ENCODE data around the gene FOXL1.

FOXL1 gene

GRCh38 chr16:86549076-86549892 lies 29.1 kb upstream of the FOXL1 start:
- peak in 1 of 2 donors; percentile 42 for DNase-seq (ENCODE audit: low read depth in 2 of 2)

GRCh38 chr16:86549893-86550190 lies 28.5 kb upstream of the FOXL1 start:
- DNase-seq (ENCODE audit: low read depth in 2 of 2): no peak

GRCh38 chr16:86550281-86550680 lies 28.1 kb upstream of the FOXL1 start:
- no peak for DNase-seq (ENCODE audit: low read depth in 2 of 2)

- no peak for DNase-seq (ENCODE audit: low read depth in 2 of 2)
Measured at GRCh38 chr16:86553356-86553755, 25.0 kb upstream of the FOXL1 start.

GRCh38 chr16:86554599-86554916 lies 23.8 kb upstream of the FOXL1 start:
- DNase-seq (ENCODE audit: low read depth in 2 of 2): no peak

DNA sequence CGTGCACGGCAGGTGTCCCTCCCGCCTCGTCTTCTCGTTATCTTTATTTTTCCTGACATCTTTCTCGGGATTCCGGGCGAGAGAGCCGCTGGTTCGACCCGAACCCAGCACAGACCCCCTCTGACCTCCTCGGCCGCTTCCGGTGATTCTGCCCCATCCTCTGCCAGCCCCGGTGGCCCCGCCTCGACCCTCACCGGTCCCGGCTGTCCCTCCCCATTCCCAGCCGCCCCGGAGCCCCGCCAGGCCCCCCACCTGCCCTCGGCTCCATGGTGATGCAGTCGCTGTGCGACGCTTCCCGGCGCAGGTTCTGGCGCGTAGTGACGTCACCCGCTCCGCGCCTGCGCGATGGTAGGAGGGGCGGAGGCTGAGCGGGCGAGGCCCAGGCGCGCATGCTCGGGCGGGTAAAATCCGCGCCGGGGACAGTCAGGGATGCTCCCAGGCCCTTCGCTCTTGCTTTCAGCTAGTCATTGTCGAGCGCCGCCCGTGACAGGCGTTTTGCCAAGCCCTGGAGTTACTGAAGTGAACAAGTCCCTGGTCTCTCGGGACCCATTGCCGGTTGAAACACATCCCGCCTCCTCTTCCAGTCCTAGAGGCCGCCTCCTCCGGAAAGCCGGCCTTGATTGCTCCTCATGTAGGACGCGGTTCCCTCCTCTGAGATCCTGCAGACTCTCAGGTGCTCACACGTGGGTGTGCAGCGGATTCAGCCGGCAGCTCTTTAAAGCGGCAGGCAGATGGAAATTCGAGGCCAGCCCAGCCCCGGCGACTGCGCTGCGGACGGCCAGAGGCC lies 23.2 kb upstream of the FOXL1 start, which contains the start of gene MTHFSD:
Gene MTHFSD, minus strand, starts transcription at position 319 of the 787 bp plus-strand sequence. Its CDS starts 51 bp downstream, at position 268.
- peak; percentile 90 for DNase-seq (ENCODE audit: low read depth in 2 of 2)

DNA sequence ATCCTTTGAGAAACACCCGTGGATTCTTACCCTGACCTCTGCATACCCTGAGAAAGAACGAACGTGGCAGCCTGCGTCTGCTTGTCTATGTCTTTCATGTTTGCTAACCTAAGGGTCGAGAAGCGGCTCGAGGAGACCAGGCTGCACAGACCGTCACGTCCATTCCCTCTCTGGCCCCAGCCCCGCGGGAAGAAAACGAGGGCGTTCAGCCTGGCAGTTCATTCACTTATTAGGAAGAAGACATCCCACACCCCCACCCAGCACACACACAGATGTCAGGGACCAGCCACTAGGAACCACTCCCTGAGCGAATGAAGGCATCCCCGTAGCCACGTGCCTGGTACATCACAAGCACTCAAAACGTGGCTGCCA lies 22.7 kb upstream of the FOXL1 start:
- no peak for DNase-seq (ENCODE audit: low read depth in 2 of 2)

DNA sequence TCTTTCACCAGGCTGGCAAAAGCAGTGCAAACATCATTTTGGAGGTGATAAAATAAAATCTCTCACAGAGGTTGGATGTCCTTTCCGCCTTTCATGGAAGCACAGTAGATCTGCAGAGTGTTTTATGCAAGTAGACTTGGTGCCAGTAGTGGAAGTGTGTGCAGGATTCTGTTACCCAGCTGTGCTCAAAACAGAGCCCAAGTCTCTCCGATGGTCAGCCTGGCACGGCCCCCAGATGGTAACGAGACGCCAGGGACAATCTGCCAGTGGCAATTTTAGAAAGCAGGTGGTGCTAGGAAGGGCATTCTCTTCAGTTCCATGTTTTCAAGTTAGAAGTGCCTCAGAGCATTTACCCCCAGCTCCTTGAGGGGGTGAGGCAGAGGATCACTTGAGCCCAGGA lies 21.8 kb upstream of the FOXL1 start:
- no peak for DNase-seq (ENCODE audit: low read depth in 2 of 2)

GRCh38 chr16:86557587-86557986 lies 20.8 kb upstream of the FOXL1 start:
- no peak for DNase-seq (ENCODE audit: low read depth in 2 of 2)

GRCh38 chr16:86558355-86559193 lies 19.8 kb upstream of the FOXL1 start:
- DNase-seq (ENCODE audit: low read depth in 2 of 2): no peak

- DNase-seq (ENCODE audit: low read depth in 2 of 2): no peak
Measured at GRCh38 chr16:86559802-86560305, 18.5 kb upstream of the FOXL1 start.

GRCh38 chr16:86562356-86562755 lies 16.0 kb upstream of the FOXL1 start:
- no peak for DNase-seq (ENCODE audit: low read depth in 2 of 2)

DNA sequence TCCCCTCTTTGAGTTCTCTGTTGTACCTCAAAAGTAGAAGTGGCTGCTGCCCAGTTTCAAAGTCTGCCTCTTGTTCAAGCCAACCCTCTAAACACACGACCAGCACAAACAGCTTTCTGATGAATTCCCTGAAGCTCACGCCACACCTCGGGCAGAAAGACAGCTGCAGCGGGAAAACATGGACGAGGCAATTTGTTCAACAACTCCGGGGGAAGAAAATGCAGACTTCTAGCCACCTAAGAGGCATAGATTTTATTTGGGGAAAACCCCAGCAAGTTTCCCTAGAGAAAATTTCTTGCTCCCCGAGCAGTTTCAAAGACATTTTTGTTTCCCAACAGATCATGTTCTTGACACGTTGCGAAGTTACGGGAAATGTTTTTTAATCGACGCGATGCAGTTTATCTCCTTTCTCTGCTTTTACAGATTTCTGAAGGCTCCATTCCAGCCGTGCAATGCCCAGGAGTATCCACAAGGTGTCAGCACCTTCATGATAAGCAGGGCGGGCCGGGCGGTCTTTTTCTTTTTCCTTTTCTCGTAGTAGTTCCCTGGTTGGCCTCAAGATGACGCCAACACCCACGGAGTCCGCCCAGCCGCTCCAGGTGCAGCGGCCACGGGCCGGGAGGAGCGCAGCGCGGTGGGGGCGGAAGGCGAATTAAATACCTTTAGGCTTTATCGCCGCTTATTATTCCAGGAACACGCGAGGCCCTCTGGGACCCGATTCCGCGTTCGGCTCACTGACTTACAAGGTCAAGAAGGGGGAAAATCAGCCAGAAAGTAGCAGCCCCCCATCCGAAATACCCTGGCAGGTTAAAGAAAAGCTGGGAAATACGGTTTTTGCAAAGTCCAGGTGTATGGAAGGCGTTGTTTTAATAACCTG lies 14.6 kb upstream of the FOXL1 start:
- peak; percentile 72 for DNase-seq (ENCODE audit: low read depth in 2 of 2)

- DNase-seq (ENCODE audit: low read depth in 2 of 2): no peak
Measured at GRCh38 chr16:86565181-86565631, 13.1 kb upstream of the FOXL1 start.

- DNase-seq (ENCODE audit: low read depth in 2 of 2): no peak
Measured at GRCh38 chr16:86565644-86566511, 12.5 kb upstream of the FOXL1 start.

GRCh38 chr16:86566601-86566965 lies 11.8 kb upstream of the FOXL1 start, which contains the start of gene FOXC2:
TSS of gene FOXC2 (plus strand) at chr16:86566829. CDS start at chr16:86567336, 507 bp downstream.
- peak in 1 of 2 donors; percentile 32 for DNase-seq (ENCODE audit: low read depth in 2 of 2)

- DNase-seq (ENCODE audit: low read depth in 2 of 2): no peak
Measured at GRCh38 chr16:86566966-86567700, 11.2 kb upstream of the FOXL1 start.

- DNase-seq (ENCODE audit: low read depth in 2 of 2): no peak
Measured at GRCh38 chr16:86567701-86568581, 10.4 kb upstream of the FOXL1 start.

Data from stimulated activated CD8-positive, alpha-beta memory T cell treated with anti-CD3 and anti-CD28 coated beads, Interleukin-15, amount 100 ng/mL, for 48 hours (primary cell).